ENCODE data around the gene FETUB.
A peak's percentile ranks its signal among the peaks of the same experiment; 100 is the strongest.

Gene FETUB

GRCh38 chr3:186639778-186640472 lies at the start of gene FETUB:
FETUB (plus strand) TSS chr3:186640399; CDS start chr3:186640461, 62 bp downstream.
- DNase-seq (ENCODE audit: low read depth), result no peak
- H3K4me3 ChIP-seq (ENCODE audit: low read depth, low read length), result no peak within 1 kb of the TSS

- DNase-seq (ENCODE audit: low read depth), result no peak
- H3K4me3 ChIP-seq (ENCODE audit: low read depth, low read length), result no peak overlapping the region
Measured at GRCh38 chr3:186590580-186591295, 49.5 kb upstream of the FETUB start.

- DNase-seq (ENCODE audit: low read depth), result no peak
- H3K4me3 ChIP-seq (ENCODE audit: low read depth, low read length), result no peak overlapping the region
Measured at GRCh38 chr3:186592682-186593081, 47.5 kb upstream of the FETUB start.

- no peak overlapping the region for H3K4me3 ChIP-seq (ENCODE audit: low read depth, low read length)
- no peak for DNase-seq (ENCODE audit: low read depth)
Measured at GRCh38 chr3:186593862-186594261, 46.3 kb upstream of the FETUB start.

GRCh38 chr3:186594591-186595113 lies 45.5 kb upstream of the FETUB start:
- no peak for DNase-seq (ENCODE audit: low read depth)
- no peak overlapping the region for H3K4me3 ChIP-seq (ENCODE audit: low read depth, low read length)

- DNase-seq (ENCODE audit: low read depth), result no peak
- no peak overlapping the region for H3K4me3 ChIP-seq (ENCODE audit: low read depth, low read length)
Measured at GRCh38 chr3:186596568-186597287, 43.5 kb upstream of the FETUB start.

- DNase-seq (ENCODE audit: low read depth), result peak; percentile 31
Measured at GRCh38 chr3:186598108-186598784, 42.0 kb upstream of the FETUB start.

GRCh38 chr3:186598794-186599141 lies 41.4 kb upstream of the FETUB start:
- H3K4me3 ChIP-seq (ENCODE audit: low read depth, low read length), result no peak overlapping the region
- DNase-seq (ENCODE audit: low read depth), result no peak

More at GRCh38 chr3:186598108-186598784, 42.0 kb upstream of the FETUB start:
- no peak overlapping the region for H3K4me3 ChIP-seq (ENCODE audit: low read depth, low read length)

- DNase-seq (ENCODE audit: low read depth), result no peak
- H3K4me3 ChIP-seq (ENCODE audit: low read depth, low read length), result no peak overlapping the region
Measured at GRCh38 chr3:186599142-186599784, 40.9 kb upstream of the FETUB start.

GRCh38 chr3:186599785-186600166 lies 40.4 kb upstream of the FETUB start:
- H3K4me3 ChIP-seq (ENCODE audit: low read depth, low read length), result no peak overlapping the region
- no peak for DNase-seq (ENCODE audit: low read depth)

- H3K4me3 ChIP-seq (ENCODE audit: low read depth, low read length), result no peak overlapping the region
- no peak for DNase-seq (ENCODE audit: low read depth)
Measured at GRCh38 chr3:186600896-186601295, 39.3 kb upstream of the FETUB start.

GRCh38 chr3:186603159-186603558 lies 37.0 kb upstream of the FETUB start:
- H3K4me3 ChIP-seq (ENCODE audit: low read depth, low read length), result no peak overlapping the region
- DNase-seq (ENCODE audit: low read depth), result no peak

- DNase-seq (ENCODE audit: low read depth), result no peak
- no peak overlapping the region for H3K4me3 ChIP-seq (ENCODE audit: low read depth, low read length)
Measured at GRCh38 chr3:186605078-186605477, 35.1 kb upstream of the FETUB start.

GRCh38 chr3:186605561-186606545 lies 34.3 kb upstream of the FETUB start:
- H3K4me3 ChIP-seq (ENCODE audit: low read depth, low read length), result no peak overlapping the region
- DNase-seq (ENCODE audit: low read depth), result no peak

GRCh38 chr3:186608624-186609215 lies 31.5 kb upstream of the FETUB start:
- DNase-seq (ENCODE audit: low read depth), result no peak
- H3K4me3 ChIP-seq (ENCODE audit: low read depth, low read length), result no peak overlapping the region

- no peak for DNase-seq (ENCODE audit: low read depth)
- H3K4me3 ChIP-seq (ENCODE audit: low read depth, low read length), result no peak overlapping the region
Measured at GRCh38 chr3:186609247-186609868, 30.8 kb upstream of the FETUB start.

- DNase-seq (ENCODE audit: low read depth), result no peak
- H3K4me3 ChIP-seq (ENCODE audit: low read depth, low read length), result no peak overlapping the region
Measured at GRCh38 chr3:186612065-186612464, 28.1 kb upstream of the FETUB start.
